IMR-90 (cell line): Measurements from ENCODE around the gene PLEKHO2. TPM values are rescaled to one million over a fixed set of nuclear protein-coding genes. Genes with fewer than 3 reads are reported as not detected.
A peak's percentile ranks its signal among the peaks of the same experiment; 100 is the strongest.

ENCODE experiments used
- ATAC-seq: fragments of 200-7000 bp; cut with Tn5 transposase; 2 replicates; pipeline ENCODE4 v1.9.1; 2020; ENCODE audit warnings: low read depth, mild to moderate bottlenecking, moderate library complexity
- BruUV-seq: library from RNA; stranded (reverse); fragments of 400-500 nt; replicated peaks from 2 replicates; lab custom pipeline; 2021; lab: Mats Ljungman, UMichigan
- CTCF ChIA-PET: fragments of 300-600 bp; formaldehyde crosslinking; extraction: SDS; loops from one replicate; lab custom pipeline; 2021; ENCODE audit warnings: antibody characterized with exemption; lab: Yijun Ruan, JAX
- POLR2A ChIA-PET: fragments of 300-600 bp; sonication (Branson Sonifier 250); formaldehyde crosslinking; loops from one replicate; lab custom pipeline; 2022; ENCODE audit warnings: antibody characterized with exemption; ENCODE audit not compliant: unreplicated experiment; lab: Charles Lee
- DNase-seq: peaks from one replicate; pipeline ENCODE4 v3.0.0; 2013
- H2AFZ ChIP-seq: replicated peaks from 2 replicates; pipeline ENCODE3; 2013; ENCODE audit warnings: low read length, mild to moderate bottlenecking; ENCODE audit not compliant: poor library complexity
- H2AK5ac ChIP-seq: 2 replicates; pipeline ENCODE4 v1.6.1; 2013; ENCODE audit warnings: low read depth, low read length, inconsistent platforms
- H2AK9ac ChIP-seq: replicated peaks from 2 replicates; pipeline ENCODE3; 2013; ENCODE audit warnings: mild to moderate bottlenecking, low read depth, low read length, moderate library complexity; ENCODE audit not compliant: poor library complexity
- H2BK120ac ChIP-seq: 2 replicates; pipeline ENCODE4 v1.6.1; 2013; ENCODE audit warnings: low read depth, low read length, inconsistent platforms
- H2BK15ac ChIP-seq: 3 replicates; pipeline ENCODE4 v1.6.1; 2013; ENCODE audit warnings: low read depth, low read length, inconsistent platforms
- H2BK20ac ChIP-seq: 2 replicates; pipeline ENCODE4 v1.6.1; 2013; ENCODE audit warnings: low read depth, mild to moderate bottlenecking, inconsistent platforms, low read length, moderate library complexity
- H2BK5ac ChIP-seq: 2 replicates; pipeline ENCODE4 v1.6.1; 2013; ENCODE audit warnings: mild to moderate bottlenecking, low read depth, low read length, inconsistent platforms; ENCODE audit not compliant: poor library complexity, severe bottlenecking
- H3K14ac ChIP-seq: replicated peaks from 2 replicates; pipeline ENCODE4 v1.6.1; 2013; ENCODE audit warnings: low read depth, low read length, inconsistent platforms
- H3K18ac ChIP-seq: 2 replicates; pipeline ENCODE4 v1.6.1; 2013; ENCODE audit warnings: low read depth, low read length, control low read depth
- H3K23ac ChIP-seq: 2 replicates; pipeline ENCODE4 v1.6.1; 2013; ENCODE audit warnings: low read depth, low read length, inconsistent platforms
- H3K27ac ChIP-seq: 2 replicates; pipeline ENCODE4 v1.5.1; 2013; ENCODE audit warnings: mild to moderate bottlenecking, control low read depth, low read length; ENCODE audit not compliant: insufficient read depth
- H3K27me3 ChIP-seq: 2 replicates; pipeline ENCODE4 v1.6.1; 2013; ENCODE audit warnings: low read length; ENCODE audit not compliant: control insufficient read depth, insufficient read depth
- H3K36me3 ChIP-seq: 2 replicates; pipeline ENCODE4 v1.6.1; 2013; ENCODE audit warnings: low read length, mixed read lengths; ENCODE audit not compliant: control insufficient read depth, insufficient read depth
- H3K4ac ChIP-seq: 2 replicates; pipeline ENCODE4 v1.6.1; 2013; ENCODE audit warnings: low read depth, low read length, inconsistent platforms
- H3K4me1 ChIP-seq: 2 replicates; pipeline ENCODE4 v1.6.1; 2013; ENCODE audit warnings: low read length, mixed read lengths; ENCODE audit not compliant: control insufficient read depth, insufficient read depth
- H3K4me2 ChIP-seq: 2 replicates; pipeline ENCODE4 v1.6.1; 2013; ENCODE audit warnings: low read depth, mild to moderate bottlenecking, control low read depth, low read length, moderate library complexity
- H3K4me3 ChIP-seq: 2 replicates; pipeline ENCODE4 v1.5.1; 2013; ENCODE audit warnings: low read depth, mild to moderate bottlenecking, control low read depth, low read length, moderate library complexity; ENCODE audit not compliant: insufficient read depth
- H3K56ac ChIP-seq: 2 replicates; pipeline ENCODE4 v1.6.1; 2013; ENCODE audit warnings: low read length, inconsistent platforms; ENCODE audit not compliant: insufficient read depth; ENCODE audit errors: extremely low read depth
- H3K79me1 ChIP-seq, 2 experiments: 2 replicates each; pipeline ENCODE4 v1.6.1; 2013; ENCODE audit warnings: low read length in 2 of 2, inconsistent platforms in 1 of 2, low read depth in 1 of 2
- H3K9ac ChIP-seq: 2 replicates; pipeline ENCODE4 v1.6.1; 2013; ENCODE audit warnings: low read depth, low read length, control low read depth
- H3K9me1 ChIP-seq: 2 replicates; pipeline ENCODE4 v1.6.1; 2013; ENCODE audit warnings: low read length, inconsistent platforms; ENCODE audit not compliant: insufficient read depth
- H3K9me3 ChIP-seq: 2 replicates; pipeline ENCODE4 v1.6.1; 2013; ENCODE audit warnings: low read length; ENCODE audit not compliant: control insufficient read depth, insufficient read depth
- H4K20me1 ChIP-seq: 2 replicates; pipeline ENCODE4 v1.6.1; 2013; ENCODE audit warnings: low read length, inconsistent platforms; ENCODE audit not compliant: insufficient read depth
- H4K5ac ChIP-seq: 2 replicates; pipeline ENCODE4 v1.6.1; 2013; ENCODE audit warnings: mild to moderate bottlenecking, low read depth, low read length, control low read depth
- H4K8ac ChIP-seq, 2 experiments: 2 replicates each; pipeline ENCODE4 v1.6.1; 2013; ENCODE audit warnings: low read depth in 2 of 2, low read length in 2 of 2, control low read depth in 1 of 2, inconsistent platforms in 1 of 2
- H4K91ac ChIP-seq: 2 replicates; pipeline ENCODE4 v1.6.1; 2013; ENCODE audit warnings: low read depth, low read length, inconsistent platforms; ENCODE audit not compliant: insufficient read depth
- BHLHE40 ChIP-seq: fragments of 150-350 bp; IDR thresholded peaks from 2 replicates; pipeline ENCODE4 v1.6.1; 2016; ENCODE audit warnings: mild to moderate bottlenecking, low read depth, low read length
- CEBPB ChIP-seq: IDR thresholded peaks from 2 replicates; pipeline ENCODE4 v1.6.1; 2012; ENCODE audit warnings: low read depth, low read length, improper control_type of control experiment
- CHD1 ChIP-seq: IDR thresholded peaks from 2 replicates; pipeline ENCODE4 v1.6.1; 2012; ENCODE audit warnings: low read depth, low read length, improper control_type of control experiment
- ELK1 ChIP-seq: fragments of 150-350 bp; IDR thresholded peaks from 2 replicates; pipeline ENCODE4 v1.6.1; 2016; ENCODE audit warnings: low read depth, mild to moderate bottlenecking, low read length, moderate library complexity, borderline replicate concordance
- FOS ChIP-seq: fragments of 150-350 bp; IDR thresholded peaks from 2 replicates; pipeline ENCODE4 v1.6.1; 2016; ENCODE audit warnings: low read depth, low read length
- MAFK ChIP-seq: IDR thresholded peaks from 2 replicates; pipeline ENCODE4 v1.6.1; 2012; ENCODE audit warnings: low read depth, low read length, improper control_type of control experiment
- MAZ ChIP-seq: IDR thresholded peaks from 2 replicates; pipeline ENCODE4 v1.6.1; 2012; ENCODE audit warnings: low read depth, mild to moderate bottlenecking, low read length, improper control_type of control experiment, moderate library complexity, borderline replicate concordance
- MXI1 ChIP-seq: IDR thresholded peaks from 2 replicates; pipeline ENCODE4 v1.6.1; 2012; ENCODE audit warnings: low read depth, mild to moderate bottlenecking, low read length, moderate library complexity, borderline replicate concordance
- NFE2L2 ChIP-seq: fragments of 150-350 bp; IDR thresholded peaks from 2 replicates; pipeline ENCODE4 v1.6.1; 2016; ENCODE audit warnings: low read depth, mild to moderate bottlenecking, low read length
- POLR2A ChIP-seq: IDR thresholded peaks from 2 replicates; pipeline ENCODE4 v1.6.1; 2012; ENCODE audit warnings: mild to moderate bottlenecking, low read depth, low read length
- RAD21 ChIP-seq: IDR thresholded peaks from 2 replicates; pipeline ENCODE4 v1.6.1; 2012; ENCODE audit warnings: low read length, improper control_type of control experiment
- RCOR1 ChIP-seq: IDR thresholded peaks from 2 replicates; pipeline ENCODE4 v1.6.1; 2012; ENCODE audit warnings: mild to moderate bottlenecking, low read length, improper control_type of control experiment; ENCODE audit not compliant: insufficient replicate concordance
- RFX5 ChIP-seq: IDR thresholded peaks from 2 replicates; pipeline ENCODE4 v1.8.0; 2012; ENCODE audit warnings: low read depth, mild to moderate bottlenecking, low read length, moderate library complexity
- SMC3 ChIP-seq: fragments of 150-350 bp; IDR thresholded peaks from 2 replicates; pipeline ENCODE4 v1.6.1; 2016; ENCODE audit warnings: low read depth, mild to moderate bottlenecking, antibody characterized with exemption, low read length, moderate library complexity
- dilution Hi-C: fragments of 300-500 bp; cut with HindIII; formaldehyde crosslinking; loops from one replicate; pipeline ENCODE4 v1.14.3; 2018; ENCODE audit warnings: low sequenced_read_pairs; ENCODE audit not compliant: unreplicated experiment
- in situ Hi-C: fragments of 300-500 bp; cut with MboI; formaldehyde crosslinking; loops from 3 replicates; pipeline ENCODE4 v1.14.3; 2019; ENCODE audit warnings: low sequenced_read_pairs, inconsistent platforms, mixed read lengths
- intact Hi-C: fragments of 100-400 bp; cut with micrococcal nuclease; formaldehyde crosslinking; loops from 2 replicates; pipeline ENCODE4 v1.10.0; 2022
- polyA plus RNA-seq, 3 experiments: library from polyadenylated mRNA; depleted of rRNA; stranded (reverse); fragments of >200 nt; gene quantifications; 2 replicates each; pipeline ENCODE4 v1.2.3, GENCODE V29; 2012; ENCODE audit warnings: low replicate concordance in 1 of 3
- total RNA-seq: library from RNA; depleted of rRNA; stranded (reverse); fragments of >200 nt; gene quantifications from 2 replicates; pipeline ENCODE4 v1.2.3, GENCODE V29; 2012
- TF ChIP-seq, protein P1 (sequence below): conservative IDR thresholded peaks from 2 replicates; pipeline ENCODE4 v1.5.1; 2012; ENCODE audit warnings: mild to moderate bottlenecking, low read depth, low read length, improper control_type of control experiment
- TF ChIP-seq, protein P2 (sequence below): fragments of 150-350 bp; IDR thresholded peaks from 2 replicates; pipeline ENCODE4 v1.6.1; 2017; ENCODE audit warnings: mild to moderate bottlenecking, antibody characterized with exemption, low read length, low read depth

The PLEKHO2 gene
- total and polyA plus RNA-seq, 2 of the 4 experiments (the other 2 are of a cell fraction), result 19.0 to 22.5 TPM

DNA sequence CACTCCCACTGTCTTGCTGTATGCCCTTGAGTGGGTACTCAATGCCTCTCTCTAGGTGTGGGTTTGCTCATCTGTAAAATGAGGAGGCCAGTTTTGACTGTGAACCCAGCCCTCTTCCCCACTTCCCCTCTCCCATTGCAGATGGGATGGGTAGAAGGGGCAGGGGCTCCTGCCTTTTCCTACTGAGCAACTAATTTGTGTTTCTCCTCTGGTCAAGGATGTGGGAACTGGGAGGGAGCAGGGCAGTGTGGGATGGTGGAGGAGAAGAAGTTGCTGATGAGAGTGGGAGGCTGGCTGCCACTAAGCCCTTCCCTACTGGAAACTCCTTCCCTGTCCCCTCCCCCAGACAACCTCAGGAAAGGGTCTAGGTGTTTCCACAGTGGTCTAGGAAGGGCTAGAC lies 49.8 kb downstream of the PLEKHO2 start:
- peak overlapping the region; percentile 66; the same call in 1 of the 2 replicates for H4K5ac ChIP-seq
- no peak overlapping the region for H3K4me2 ChIP-seq
- H2AFZ ChIP-seq, result peak overlapping the region; percentile 67
- H3K27me3 ChIP-seq, result no peaks in the 10 kb centered on the region
- no peaks in the 10 kb centered on the region for H3K9me3 ChIP-seq
- DNase-seq (no peak), ATAC-seq (no peak)
- no peak overlapping the region for H3K27ac ChIP-seq
- H3K9me1 ChIP-seq, result peaks cover 25% of the 10 kb centered on the region
- H4K20me1 ChIP-seq, result no peaks in the 10 kb centered on the region
- 0 out of 4 replicates have a peak overlapping the region, but pooled peaks of 1 of the 2 experiments have one; percentile 13 for H4K8ac ChIP-seq
- H3K14ac ChIP-seq, result no peak overlapping the region
- no peaks in the 10 kb centered on the region for H3K36me3 ChIP-seq
- no TSS peak for BruUV-seq
- POLR2A ChIA-PET, result no interaction called here
- dilution Hi-C loops (no loop called here), intact Hi-C loops (no loop called here), in situ Hi-C loops (no loop called here)
- H2AK5ac ChIP-seq, result peak overlapping the region; percentile 71; the same call in 1 of the 2 replicates
- 0 out of 2 replicates have a peak overlapping the region, but pooled peaks have one; percentile 2 for H3K4ac ChIP-seq
- no peak overlapping the region; the same call in 1 of the 2 replicates for H3K23ac ChIP-seq
- no peak overlapping the region for H3K18ac ChIP-seq
- H3K79me1 ChIP-seq, result peaks cover 0 to 21% of the 10 kb centered on the region in 2 experiments; a peak in 2 of 4 replicates
- H2BK15ac ChIP-seq, result 0 out of 3 replicates have a peak overlapping the region, but pooled peaks have one; percentile 4
- CTCF ChIA-PET, result no interaction called here
- no peak overlapping the region for H3K56ac ChIP-seq
- no peak overlapping the region for H3K9ac ChIP-seq
- peaks cover 26% of the 10 kb centered on the region for H3K4me1 ChIP-seq
- H4K91ac ChIP-seq, result 0 out of 2 replicates have a peak overlapping the region, but pooled peaks have one; percentile 44
- no peak for TF ChIP-seq MAZ
- no peak for TF ChIP-seq MAFK
- TF ChIP-seq, protein P1, sequence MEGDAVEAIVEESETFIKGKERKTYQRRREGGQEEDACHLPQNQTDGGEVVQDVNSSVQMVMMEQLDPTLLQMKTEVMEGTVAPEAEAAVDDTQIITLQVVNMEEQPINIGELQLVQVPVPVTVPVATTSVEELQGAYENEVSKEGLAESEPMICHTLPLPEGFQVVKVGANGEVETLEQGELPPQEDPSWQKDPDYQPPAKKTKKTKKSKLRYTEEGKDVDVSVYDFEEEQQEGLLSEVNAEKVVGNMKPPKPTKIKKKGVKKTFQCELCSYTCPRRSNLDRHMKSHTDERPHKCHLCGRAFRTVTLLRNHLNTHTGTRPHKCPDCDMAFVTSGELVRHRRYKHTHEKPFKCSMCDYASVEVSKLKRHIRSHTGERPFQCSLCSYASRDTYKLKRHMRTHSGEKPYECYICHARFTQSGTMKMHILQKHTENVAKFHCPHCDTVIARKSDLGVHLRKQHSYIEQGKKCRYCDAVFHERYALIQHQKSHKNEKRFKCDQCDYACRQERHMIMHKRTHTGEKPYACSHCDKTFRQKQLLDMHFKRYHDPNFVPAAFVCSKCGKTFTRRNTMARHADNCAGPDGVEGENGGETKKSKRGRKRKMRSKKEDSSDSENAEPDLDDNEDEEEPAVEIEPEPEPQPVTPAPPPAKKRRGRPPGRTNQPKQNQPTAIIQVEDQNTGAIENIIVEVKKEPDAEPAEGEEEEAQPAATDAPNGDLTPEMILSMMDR, result no peak
- no peak for TF ChIP-seq FOS
- TF ChIP-seq NFE2L2, result no peak
- no peak for TF ChIP-seq RAD21
- TF ChIP-seq BHLHE40, result no peak
- TF ChIP-seq SMC3, result no peak
- TF ChIP-seq ELK1, result no peak
- no peak for TF ChIP-seq CHD1
- TF ChIP-seq RCOR1, result no peak
- TF ChIP-seq, protein P2, sequence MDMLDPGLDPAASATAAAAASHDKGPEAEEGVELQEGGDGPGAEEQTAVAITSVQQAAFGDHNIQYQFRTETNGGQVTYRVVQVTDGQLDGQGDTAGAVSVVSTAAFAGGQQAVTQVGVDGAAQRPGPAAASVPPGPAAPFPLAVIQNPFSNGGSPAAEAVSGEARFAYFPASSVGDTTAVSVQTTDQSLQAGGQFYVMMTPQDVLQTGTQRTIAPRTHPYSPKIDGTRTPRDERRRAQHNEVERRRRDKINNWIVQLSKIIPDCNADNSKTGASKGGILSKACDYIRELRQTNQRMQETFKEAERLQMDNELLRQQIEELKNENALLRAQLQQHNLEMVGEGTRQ, result no peak
- no peak for TF ChIP-seq CEBPB
- TF ChIP-seq RFX5, result no peak
- TF ChIP-seq MXI1, result no peak
- no peak for TF ChIP-seq POLR2A
- H3K4me3 ChIP-seq, result no peak overlapping the region
- H2AK9ac ChIP-seq, result no peak overlapping the region
- no peak overlapping the region for H2BK5ac ChIP-seq
- no peak overlapping the region for H2BK120ac ChIP-seq
- peak overlapping the region; percentile 22; the same call in 1 of the 2 replicates for H2BK20ac ChIP-seq
